Subcutaneous adipose tissue (tissue), 4 donors: ENCODE measurements around the gene MPP4. TPM values are rescaled to one million over a fixed set of nuclear protein-coding genes. Genes with fewer than 3 reads are reported as not detected.

Experiments used
- CTCF ChIP-seq: fragments of 450-650 bp; IDR thresholded peaks from one replicate; pipeline ENCODE4 v1.5.1; 2016; ENCODE audit warnings: low read depth, mild to moderate bottlenecking, control low read depth, antibody characterized with exemption, moderate library complexity
- total RNA-seq, 4 donors: library from RNA; depleted of rRNA; stranded (reverse); fragments of >200 nt; gene quantifications; one replicate each; pipeline ENCODE4 v1.1.0, GENCODE V29; 2016

Gene MPP4
- total RNA-seq, 4 donors from 2014 or later, result 0.22 to 0.85 TPM; not detected in 2

GRCh38 chr2:201701646-201702045, 3.2 kb upstream of the MPP4 start:
- no peak for TF ChIP-seq CTCF

DNA sequence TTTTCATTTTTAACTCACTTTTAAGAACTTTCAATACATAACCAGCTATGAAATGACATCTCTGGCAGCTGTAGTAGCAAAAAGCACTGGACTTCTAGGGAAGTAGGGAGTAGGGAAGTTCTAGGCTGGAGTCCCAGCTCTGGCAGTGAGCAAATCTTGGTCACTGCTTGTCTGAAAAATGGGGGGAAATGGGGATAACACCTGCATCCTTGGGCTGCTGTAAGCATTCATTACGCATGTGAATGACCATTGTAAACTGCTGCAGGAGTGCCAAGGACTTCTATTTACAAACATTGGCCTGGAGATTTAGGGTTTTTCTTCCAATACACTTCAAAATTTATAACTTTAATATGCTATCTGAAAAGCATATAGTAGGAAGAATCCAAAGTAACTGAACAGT, 972 bp upstream of the MPP4 start:
- TF ChIP-seq CTCF, result no peak

GRCh38 chr2:201697899-201698298, 545 bp downstream of the MPP4 start:
- no peak for TF ChIP-seq CTCF

GRCh38 chr2:201696151-201696659, 2.2 kb downstream of the MPP4 start:
- no peak for TF ChIP-seq CTCF

GRCh38 chr2:201685156-201685555, 13.3 kb downstream of the MPP4 start:
- no peak for TF ChIP-seq CTCF

- no peak for TF ChIP-seq CTCF
Measured at GRCh38 chr2:201680743-201681142, 17.7 kb downstream of the MPP4 start.

DNA sequence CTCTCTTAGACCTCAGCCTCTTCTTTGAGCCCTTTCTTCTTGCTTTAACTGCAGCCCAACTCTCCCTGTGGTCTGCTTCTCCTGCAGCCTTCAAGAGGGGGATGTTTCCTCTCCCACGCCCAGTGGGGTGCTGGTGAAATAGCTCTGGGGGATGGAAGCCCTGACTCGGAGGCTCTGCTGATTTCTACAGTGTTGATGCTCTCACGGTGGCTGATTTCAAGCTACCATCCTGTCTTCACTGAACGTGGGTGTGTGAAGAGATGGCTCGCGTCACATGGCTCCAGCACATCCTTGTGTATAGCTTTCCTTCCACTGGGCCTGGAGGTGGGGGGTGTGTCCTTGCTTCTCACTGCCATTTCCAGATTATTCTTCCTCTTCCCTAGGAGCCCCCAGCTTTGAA, 20.0 kb downstream of the MPP4 start:
- TF ChIP-seq CTCF, result no peak
